Stimulated activated CD8-positive, alpha-beta memory T cell treated with anti-CD3 and anti-CD28 coated beads, Interleukin-4, amount 100 ng/mL, for 48 hours (primary cell): ENCODE measurements around the gene RAI1.
"Not testable (repeated sequence)": the region's sequence is repeated elsewhere in the genome, so short reads cannot be mapped to it uniquely, and the experiment has no call there.

Experiments used
- DNase-seq: peaks from one replicate; pipeline ENCODE4 v3.0.0-alpha.2; 2020

The RAI1 gene

GRCh38 chr17:17681187-17681743 is at the start of gene RAI1:
TSS of gene RAI1 (plus strand) at chr17:17681458. CDS start at chr17:17792949, 111,491 bp downstream.
- peak; percentile 77 for DNase-seq

- DNase-seq, result not testable (repeated sequence)
Measured at GRCh38 chr17:17632690-17633089, 48.6 kb upstream of the RAI1 start.

GRCh38 chr17:17633310-17633709 is 47.9 kb upstream of the RAI1 start:
- DNase-seq, result no peak

GRCh38 chr17:17635126-17635525 is 46.1 kb upstream of the RAI1 start:
- DNase-seq, result no peak

GRCh38 chr17:17635537-17636271 is 45.6 kb upstream of the RAI1 start:
- not testable (repeated sequence) for DNase-seq

GRCh38 chr17:17636272-17636885 is 44.9 kb upstream of the RAI1 start:
- no peak for DNase-seq

GRCh38 chr17:17638467-17638866 is 42.8 kb upstream of the RAI1 start:
- DNase-seq, result no peak

DNA sequence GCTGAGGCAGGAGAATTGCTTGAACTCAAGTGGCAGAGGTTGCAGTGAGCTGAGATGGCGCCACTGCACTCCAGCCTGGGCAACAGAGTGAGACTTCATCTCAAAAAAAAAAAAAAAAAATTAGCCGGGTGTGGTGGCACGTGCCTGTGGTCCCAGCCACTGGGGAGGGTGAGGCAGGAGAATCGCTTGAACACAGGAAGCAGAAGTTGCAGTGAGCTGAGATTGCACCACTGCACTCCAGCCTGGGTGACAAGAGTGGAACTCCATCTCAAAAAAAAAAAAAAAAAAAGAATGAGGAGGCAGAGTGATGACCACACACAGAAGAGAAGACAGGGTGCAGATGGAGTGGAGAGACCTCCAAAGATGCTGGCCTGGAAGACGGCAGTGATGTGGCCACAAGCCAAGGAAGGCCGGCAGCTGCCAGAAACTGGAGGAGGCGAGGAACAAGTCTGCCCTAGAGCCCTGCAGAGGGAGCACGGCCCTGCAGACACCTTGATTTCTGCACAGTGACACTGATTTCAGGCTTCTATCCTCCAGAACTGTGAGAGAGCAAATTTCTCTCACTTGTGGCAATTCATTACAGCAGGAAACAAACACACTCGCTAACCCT is 41.5 kb upstream of the RAI1 start:
- DNase-seq, result not testable (repeated sequence)

- DNase-seq, result peak; percentile 88
Measured at GRCh38 chr17:17641621-17642409, 39.4 kb upstream of the RAI1 start.

DNA sequence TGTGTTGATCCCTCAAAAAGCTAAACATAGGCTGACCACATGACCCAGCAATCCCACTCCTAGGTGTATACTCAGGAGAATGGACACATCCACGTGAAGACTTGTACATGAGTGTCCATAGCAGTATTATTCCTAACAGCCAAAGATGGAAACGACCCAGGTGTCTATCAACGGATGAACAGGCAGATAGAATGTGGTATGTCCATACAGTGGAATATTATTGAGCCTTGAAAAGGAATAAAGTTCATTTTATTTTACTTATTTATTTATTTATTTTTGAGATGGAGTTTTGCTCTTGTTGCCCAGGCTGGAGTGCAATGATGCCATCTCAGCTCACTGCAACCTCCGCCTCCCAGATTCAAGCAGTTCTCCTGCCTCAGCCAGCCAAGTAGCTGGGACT is 36.1 kb upstream of the RAI1 start:
- DNase-seq, result not testable (repeated sequence)

DNA sequence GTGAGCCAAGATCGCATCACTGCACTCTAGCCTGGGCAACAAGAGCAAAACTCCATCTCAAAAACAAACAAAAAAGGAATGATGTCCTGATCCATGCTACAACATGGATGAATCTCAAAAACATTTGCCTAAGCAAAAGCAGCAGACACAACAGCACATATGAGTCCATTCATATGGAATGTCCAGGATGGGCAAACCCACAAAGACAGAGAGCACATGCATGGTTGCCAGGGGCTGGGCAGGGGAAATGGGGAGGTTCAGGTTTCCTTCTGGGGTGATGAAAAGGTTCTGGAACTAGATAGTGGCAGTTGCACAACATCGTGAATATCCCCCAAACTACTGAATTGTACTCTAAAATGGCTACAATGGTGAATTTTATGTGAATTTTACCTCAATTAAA is 35.3 kb upstream of the RAI1 start:
- DNase-seq, result no peak

GRCh38 chr17:17647524-17648178 is 33.6 kb upstream of the RAI1 start:
- no peak for DNase-seq

DNA sequence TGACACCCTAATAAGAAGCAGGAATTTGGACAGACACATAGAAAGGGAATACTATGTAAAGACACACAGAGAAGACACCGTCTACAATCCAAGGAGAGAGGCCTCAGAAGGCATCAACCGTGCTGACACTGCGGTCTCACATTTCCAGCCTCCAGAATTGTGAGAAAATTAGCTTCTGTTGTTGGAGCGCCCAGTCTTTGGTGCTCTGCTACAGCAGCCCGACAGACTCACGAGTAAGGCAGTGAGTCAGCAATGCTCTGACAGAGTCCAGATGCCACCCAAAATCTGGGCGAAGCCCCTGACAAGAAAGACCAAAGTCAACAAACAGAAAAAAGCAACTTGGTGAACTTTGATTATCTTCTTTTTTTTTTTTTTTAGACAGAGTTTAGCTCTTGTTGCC is 32.5 kb upstream of the RAI1 start:
- DNase-seq, result no peak

- DNase-seq, result no peak
Measured at GRCh38 chr17:17650959-17651358, 30.3 kb upstream of the RAI1 start.

GRCh38 chr17:17653343-17653742 is 27.9 kb upstream of the RAI1 start:
- DNase-seq, result no peak

DNA sequence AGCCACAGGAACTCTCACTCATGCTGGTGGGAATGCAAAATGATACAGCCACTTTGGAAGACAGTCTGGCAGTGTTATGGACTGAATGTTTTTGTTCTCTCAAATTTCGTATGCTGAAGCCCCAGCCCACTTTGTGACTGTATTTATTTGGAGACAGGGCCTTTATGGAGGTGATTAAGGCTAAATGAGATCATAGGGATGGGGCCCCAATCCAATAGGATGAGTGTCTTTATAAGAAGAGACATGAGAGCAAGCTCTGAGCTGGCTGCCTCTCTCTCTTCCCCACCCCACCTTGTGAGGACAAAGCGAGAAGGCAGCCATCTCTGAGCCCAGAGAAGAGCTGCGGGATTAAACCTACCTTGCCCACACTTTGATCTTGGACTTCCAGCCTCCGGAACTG is 21.9 kb upstream of the RAI1 start:
- no peak for DNase-seq

GRCh38 chr17:17661134-17661533 is 20.1 kb upstream of the RAI1 start:
- no peak for DNase-seq

- DNase-seq, result no peak
Measured at GRCh38 chr17:17661834-17662385, 19.3 kb upstream of the RAI1 start.

- DNase-seq, result peak; percentile 86
Measured at GRCh38 chr17:17663160-17664063, 17.8 kb upstream of the RAI1 start.

DNA sequence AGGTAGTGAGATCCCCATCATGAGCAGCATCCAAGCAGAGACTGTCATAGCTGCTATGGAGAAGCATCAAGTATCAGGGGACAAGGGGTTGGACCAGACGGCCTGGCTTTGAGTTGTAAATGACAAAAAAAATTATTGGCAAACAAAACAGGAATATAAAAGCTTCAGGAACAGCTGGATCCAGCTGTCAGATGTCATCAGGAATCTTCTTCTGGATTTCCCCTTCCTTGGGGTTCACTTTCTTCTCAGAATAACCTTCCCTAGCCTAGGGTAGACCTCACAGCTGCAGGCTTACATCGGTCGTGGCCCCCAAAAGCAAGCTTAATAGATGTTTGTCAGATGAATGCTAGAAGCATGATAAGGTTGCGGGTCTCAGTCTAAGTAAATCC is 17.2 kb upstream of the RAI1 start:
- DNase-seq, result no peak

DNA sequence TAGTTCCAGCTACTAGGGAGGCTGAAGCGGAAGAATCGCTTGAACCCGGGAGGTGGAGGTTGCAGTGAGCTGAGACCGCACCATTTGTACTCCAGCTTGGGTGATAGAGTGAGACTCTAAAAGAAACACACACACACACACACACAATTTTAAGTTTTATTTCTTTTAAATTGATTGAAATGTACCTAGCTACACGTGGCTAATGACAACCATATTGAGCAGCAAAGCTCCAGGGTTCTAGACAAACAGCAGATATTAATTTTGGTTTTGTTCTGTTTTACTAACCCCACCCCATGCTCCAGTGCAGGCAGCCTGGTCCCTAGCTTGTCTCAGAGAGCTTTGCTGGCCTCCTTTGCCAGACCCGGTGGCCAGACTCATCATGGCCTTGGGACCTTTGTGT is 16.0 kb upstream of the RAI1 start:
- no peak for DNase-seq
